ENCODE results near the gene CCL8.

The CCL8 gene

DNA sequence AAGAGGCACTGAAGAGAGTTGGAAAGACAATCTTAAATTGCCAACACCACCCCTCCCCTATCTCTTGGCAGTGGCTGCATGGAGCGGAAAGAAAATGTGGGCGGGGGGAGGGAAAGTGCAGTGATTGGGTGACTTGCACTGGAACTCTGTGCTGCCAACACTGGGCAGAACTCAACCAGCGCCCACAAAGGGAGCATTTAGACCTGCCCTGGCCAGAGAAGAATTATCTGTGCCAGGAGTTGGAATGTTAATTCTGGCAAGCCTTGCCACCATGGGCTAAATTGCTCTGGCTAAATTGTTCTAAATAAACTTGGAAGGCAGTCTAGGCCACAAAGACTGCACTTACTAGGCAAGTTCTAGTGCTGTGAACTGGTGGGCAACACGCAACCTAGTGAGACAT is 30.5 kb downstream of the CCL8 start:
- H3K9me3 ChIP-seq (ENCODE audit: control insufficient read depth in 1 of 2, low read length in 2 of 2) = no peaks in the 10 kb centered on the region
- no peaks in the 10 kb centered on the region for H3K4me1 ChIP-seq (ENCODE audit: control insufficient read depth in 1 of 2, insufficient read depth in 2 of 2, low read length in 2 of 2)
- H3K27ac ChIP-seq (ENCODE audit: low read depth, low read length) = no peak overlapping the region
- H3K36me3 ChIP-seq (ENCODE audit: control insufficient read depth in 1 of 2, insufficient read depth in 2 of 2, low read length in 2 of 2) = no peaks in the 10 kb centered on the region
- no peaks in the 10 kb centered on the region for H3K27me3 ChIP-seq (ENCODE audit: control insufficient read depth in 1 of 2, insufficient read depth in 2 of 2, low read length in 2 of 2)
- no peak overlapping the region for H3K4me3 ChIP-seq (ENCODE audit: low read depth in 1 of 2, low read length in 2 of 2)
- H3K9ac ChIP-seq (ENCODE audit: low read depth in 1 of 2, low read length in 2 of 2) = no peak overlapping the region

DNA sequence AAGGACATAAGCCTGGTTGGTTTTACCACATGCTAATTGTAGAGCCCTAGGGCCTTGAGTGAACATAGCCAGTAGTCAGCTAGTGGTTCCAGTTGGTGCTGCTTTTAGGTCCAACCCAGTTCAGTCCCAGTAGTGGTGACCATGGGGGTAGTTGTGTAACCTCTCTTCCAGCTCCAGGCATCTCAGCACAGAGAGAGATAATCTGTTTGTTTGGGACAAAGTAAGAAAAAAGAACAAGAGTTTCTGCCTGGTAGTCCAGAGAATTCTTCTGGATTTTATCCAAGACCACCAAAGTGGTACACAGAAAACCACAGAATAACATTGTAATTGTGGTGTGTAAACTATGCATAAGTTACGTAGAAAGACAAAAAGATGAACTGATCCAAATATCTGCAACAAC is 31.9 kb downstream of the CCL8 start:
- no peaks in the 10 kb centered on the region for H3K36me3 ChIP-seq (ENCODE audit: control insufficient read depth in 1 of 2, insufficient read depth in 2 of 2, low read length in 2 of 2)
- no peak overlapping the region for H3K4me3 ChIP-seq (ENCODE audit: low read depth in 1 of 2, low read length in 2 of 2)
- H3K27ac ChIP-seq (ENCODE audit: low read depth, low read length) = no peak overlapping the region
- H3K4me1 ChIP-seq (ENCODE audit: control insufficient read depth in 1 of 2, insufficient read depth in 2 of 2, low read length in 2 of 2) = no peaks in the 10 kb centered on the region
- H3K27me3 ChIP-seq (ENCODE audit: control insufficient read depth in 1 of 2, insufficient read depth in 2 of 2, low read length in 2 of 2) = no peaks in the 10 kb centered on the region
- no peak overlapping the region for H3K9ac ChIP-seq (ENCODE audit: low read depth in 1 of 2, low read length in 2 of 2)
- no peaks in the 10 kb centered on the region for H3K9me3 ChIP-seq (ENCODE audit: control insufficient read depth in 1 of 2, low read length in 2 of 2)

GRCh38 chr17:34352191-34352590 is 33.0 kb downstream of the CCL8 start:
- Histone ChIP-seq H3K4me1 (ENCODE audit: control insufficient read depth in 1 of 2, insufficient read depth in 2 of 2, low read length in 2 of 2) (no peaks in the 10 kb centered on the region), H3K9me3 (ENCODE audit: control insufficient read depth in 1 of 2, low read length in 2 of 2) (no peaks in the 10 kb centered on the region)

DNA sequence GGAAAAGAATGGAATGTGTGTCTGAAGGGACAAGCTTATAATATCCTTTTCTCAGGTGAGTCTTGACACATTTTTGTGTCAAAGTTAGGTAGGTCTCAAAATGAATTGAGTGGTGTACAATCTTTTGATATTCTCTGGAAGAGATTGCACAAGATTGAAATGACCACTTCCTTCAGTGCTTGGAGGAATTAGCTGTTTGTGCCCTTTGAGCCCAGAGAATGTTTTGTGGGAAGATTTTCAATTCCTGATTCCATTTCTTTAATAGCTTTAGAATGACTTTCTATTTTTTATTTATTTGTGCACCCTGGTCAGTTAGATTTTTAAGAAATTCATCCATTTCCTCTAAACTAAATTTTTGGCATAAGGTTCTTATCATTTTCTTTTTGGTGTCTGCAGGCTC is 35.4 kb downstream of the CCL8 start:
- H3K27me3 ChIP-seq (ENCODE audit: control insufficient read depth in 1 of 2, insufficient read depth in 2 of 2, low read length in 2 of 2) = no peaks in the 10 kb centered on the region

More at GRCh38 chr17:34352191-34352590, 33.0 kb downstream of the CCL8 start:
- no peak overlapping the region for H3K4me3 ChIP-seq (ENCODE audit: low read depth in 1 of 2, low read length in 2 of 2)
- H3K27ac ChIP-seq (ENCODE audit: low read depth, low read length) = no peak overlapping the region
- no peaks in the 10 kb centered on the region for H3K36me3 ChIP-seq (ENCODE audit: control insufficient read depth in 1 of 2, insufficient read depth in 2 of 2, low read length in 2 of 2)
- H3K9ac ChIP-seq (ENCODE audit: low read depth in 1 of 2, low read length in 2 of 2) = no peak overlapping the region
- H3K27me3 ChIP-seq (ENCODE audit: control insufficient read depth in 1 of 2, insufficient read depth in 2 of 2, low read length in 2 of 2) = no peaks in the 10 kb centered on the region

DNA sequence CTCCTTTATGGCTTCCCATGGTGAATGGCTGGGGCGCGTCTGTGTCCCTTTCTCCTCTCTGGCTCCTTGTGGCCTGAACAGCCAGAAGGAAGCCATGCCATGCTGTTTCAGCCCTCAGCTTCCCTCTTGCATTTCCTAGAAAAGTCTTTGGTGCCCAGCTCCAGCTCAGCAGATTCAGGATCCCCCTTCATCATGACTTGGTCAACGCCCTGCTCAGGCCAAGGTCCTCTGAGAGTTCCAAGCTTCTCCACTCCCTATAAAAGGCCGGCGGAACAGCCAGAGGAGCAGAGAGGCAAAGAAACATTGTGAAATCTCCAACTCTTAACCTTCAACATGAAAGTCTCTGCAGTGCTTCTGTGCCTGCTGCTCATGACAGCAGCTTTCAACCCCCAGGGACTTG is 37.0 kb downstream of the CCL8 start, which contains the start of gene CCL13:
Gene CCL13 (plus strand): TSS at position 287 of the 400 bp plus-strand sequence. CDS start 47 bp downstream, at position 334.
- H3K4me3 ChIP-seq (ENCODE audit: low read depth in 1 of 2, low read length in 2 of 2) = no peak within 1 kb of the TSS
- no peak within 1 kb of the TSS for H3K27ac ChIP-seq (ENCODE audit: low read depth, low read length)
- H3K9ac ChIP-seq (ENCODE audit: low read depth in 1 of 2, low read length in 2 of 2) = no peak within 1 kb of the TSS
- no peaks in the 10 kb centered on the region for H3K4me1 ChIP-seq (ENCODE audit: control insufficient read depth in 1 of 2, insufficient read depth in 2 of 2, low read length in 2 of 2)
- H3K9me3 ChIP-seq (ENCODE audit: control insufficient read depth in 1 of 2, low read length in 2 of 2) = no peaks in the 10 kb centered on the region
- H3K27me3 ChIP-seq (ENCODE audit: control insufficient read depth in 1 of 2, insufficient read depth in 2 of 2, low read length in 2 of 2) = no peaks in the 10 kb centered on the region
- H3K36me3 ChIP-seq (ENCODE audit: control insufficient read depth in 1 of 2, insufficient read depth in 2 of 2, low read length in 2 of 2) = no peaks in the 10 kb centered on the region

More for the DNA sequence above, 35.4 kb downstream of the CCL8 start:
- Histone ChIP-seq H3K4me3 (ENCODE audit: low read depth in 1 of 2, low read length in 2 of 2) (no peak overlapping the region), H3K9me3 (ENCODE audit: control insufficient read depth in 1 of 2, low read length in 2 of 2) (no peaks in the 10 kb centered on the region), H3K4me1 (ENCODE audit: control insufficient read depth in 1 of 2, insufficient read depth in 2 of 2, low read length in 2 of 2) (no peaks in the 10 kb centered on the region), H3K9ac (ENCODE audit: low read depth in 1 of 2, low read length in 2 of 2) (no peak overlapping the region), H3K27ac (ENCODE audit: low read depth, low read length) (no peak overlapping the region), H3K36me3 (ENCODE audit: control insufficient read depth in 1 of 2, insufficient read depth in 2 of 2, low read length in 2 of 2) (no peaks in the 10 kb centered on the region)

DNA sequence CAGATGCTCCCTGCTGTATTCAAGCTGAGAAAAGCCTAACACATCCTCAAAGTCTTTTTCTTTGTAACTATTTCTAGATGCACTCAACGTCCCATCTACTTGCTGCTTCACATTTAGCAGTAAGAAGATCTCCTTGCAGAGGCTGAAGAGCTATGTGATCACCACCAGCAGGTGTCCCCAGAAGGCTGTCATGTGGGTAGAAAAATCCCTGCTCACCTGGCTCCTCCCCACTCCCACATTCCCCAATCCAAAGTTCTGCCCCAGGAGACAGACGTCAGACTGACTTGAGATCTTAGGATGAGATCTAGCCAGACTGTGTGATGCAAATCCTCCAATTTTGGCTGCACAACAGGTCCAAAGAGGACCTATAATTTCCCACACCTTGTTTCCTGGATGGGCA is 38.2 kb downstream of the CCL8 start:
- H3K36me3 ChIP-seq (ENCODE audit: control insufficient read depth in 1 of 2, insufficient read depth in 2 of 2, low read length in 2 of 2) = no peaks in the 10 kb centered on the region
- H3K4me1 ChIP-seq (ENCODE audit: control insufficient read depth in 1 of 2, insufficient read depth in 2 of 2, low read length in 2 of 2) = no peaks in the 10 kb centered on the region
- H3K9me3 ChIP-seq (ENCODE audit: control insufficient read depth in 1 of 2, low read length in 2 of 2) = no peaks in the 10 kb centered on the region
- H3K4me3 ChIP-seq (ENCODE audit: low read depth in 1 of 2, low read length in 2 of 2) = no peak overlapping the region
- no peak overlapping the region for H3K27ac ChIP-seq (ENCODE audit: low read depth, low read length)
- H3K9ac ChIP-seq (ENCODE audit: low read depth in 1 of 2, low read length in 2 of 2) = no peak overlapping the region
- H3K27me3 ChIP-seq (ENCODE audit: control insufficient read depth in 1 of 2, insufficient read depth in 2 of 2, low read length in 2 of 2) = no peaks in the 10 kb centered on the region

DNA sequence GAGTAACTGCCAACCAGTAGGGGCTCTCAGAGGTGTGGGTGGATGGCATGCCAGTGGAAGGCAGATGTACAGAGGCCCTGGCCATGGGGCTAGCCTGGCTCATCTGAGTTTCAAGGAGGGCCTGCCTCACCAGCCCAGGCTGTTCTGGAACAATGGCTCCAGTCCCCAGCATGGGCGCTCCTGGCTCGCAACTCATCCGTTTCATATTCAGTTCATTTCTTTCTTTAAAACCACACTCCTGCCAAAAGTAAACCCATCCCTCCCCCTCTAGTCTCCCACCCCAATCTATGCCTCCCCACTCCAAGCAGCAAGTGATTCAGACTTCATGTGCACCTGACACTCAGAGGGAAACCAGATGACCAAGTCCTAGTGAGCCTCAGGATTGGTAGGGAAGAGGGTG is 39.4 kb downstream of the CCL8 start:
- no peak overlapping the region for H3K27ac ChIP-seq (ENCODE audit: low read depth, low read length)
- no peaks in the 10 kb centered on the region for H3K4me1 ChIP-seq (ENCODE audit: control insufficient read depth in 1 of 2, insufficient read depth in 2 of 2, low read length in 2 of 2)
- no peaks in the 10 kb centered on the region for H3K9me3 ChIP-seq (ENCODE audit: control insufficient read depth in 1 of 2, low read length in 2 of 2)
- H3K27me3 ChIP-seq (ENCODE audit: control insufficient read depth in 1 of 2, insufficient read depth in 2 of 2, low read length in 2 of 2) = no peaks in the 10 kb centered on the region
- no peak overlapping the region for H3K4me3 ChIP-seq (ENCODE audit: low read depth in 1 of 2, low read length in 2 of 2)
- no peaks in the 10 kb centered on the region for H3K36me3 ChIP-seq (ENCODE audit: control insufficient read depth in 1 of 2, insufficient read depth in 2 of 2, low read length in 2 of 2)
- no peak overlapping the region for H3K9ac ChIP-seq (ENCODE audit: low read depth in 1 of 2, low read length in 2 of 2)

- no peak overlapping the region for H3K4me3 ChIP-seq (ENCODE audit: low read depth in 1 of 2, low read length in 2 of 2)
- H3K27me3 ChIP-seq (ENCODE audit: control insufficient read depth in 1 of 2, insufficient read depth in 2 of 2, low read length in 2 of 2) = no peaks in the 10 kb centered on the region
- H3K36me3 ChIP-seq (ENCODE audit: control insufficient read depth in 1 of 2, insufficient read depth in 2 of 2, low read length in 2 of 2) = no peaks in the 10 kb centered on the region
- no peaks in the 10 kb centered on the region for H3K9me3 ChIP-seq (ENCODE audit: control insufficient read depth in 1 of 2, low read length in 2 of 2)
- no peak overlapping the region for H3K9ac ChIP-seq (ENCODE audit: low read depth in 1 of 2, low read length in 2 of 2)
- no peaks in the 10 kb centered on the region for H3K4me1 ChIP-seq (ENCODE audit: control insufficient read depth in 1 of 2, insufficient read depth in 2 of 2, low read length in 2 of 2)
- no peak overlapping the region for H3K27ac ChIP-seq (ENCODE audit: low read depth, low read length)
Measured at GRCh38 chr17:34360601-34361270, 41.5 kb downstream of the CCL8 start.

DNA sequence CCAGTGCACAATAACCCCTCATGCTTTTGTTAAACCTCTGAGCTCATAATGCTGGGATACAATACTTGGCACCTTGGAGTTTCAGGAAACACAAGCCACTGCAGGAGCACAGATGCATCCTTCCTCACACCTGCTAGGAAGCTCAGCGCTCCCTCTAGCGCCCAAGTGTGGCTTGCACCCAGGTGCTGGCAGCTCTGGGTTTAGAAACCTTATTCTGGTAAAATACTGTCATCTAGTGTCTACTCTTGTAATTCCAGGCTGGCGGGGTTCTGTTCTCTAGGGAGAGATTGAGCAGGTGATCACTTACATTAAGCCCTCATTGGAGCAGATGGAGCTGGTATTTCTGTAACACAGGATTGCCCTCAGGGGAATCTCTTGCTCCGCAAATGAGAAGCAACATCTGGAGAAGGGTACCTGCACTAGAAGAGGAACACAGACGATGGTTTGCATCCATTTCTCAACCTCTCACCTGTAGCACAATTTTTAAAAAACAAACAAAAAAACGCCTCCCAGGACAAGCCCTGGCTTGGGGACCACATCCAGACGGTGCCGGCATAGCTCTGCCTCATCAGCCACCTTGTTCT is 42.3 kb downstream of the CCL8 start:
- Histone ChIP-seq H3K27ac (ENCODE audit: low read depth, low read length) (no peak overlapping the region), H3K27me3 (ENCODE audit: control insufficient read depth in 1 of 2, insufficient read depth in 2 of 2, low read length in 2 of 2) (no peaks in the 10 kb centered on the region), H3K9ac (ENCODE audit: low read depth in 1 of 2, low read length in 2 of 2) (no peak overlapping the region), H3K36me3 (ENCODE audit: control insufficient read depth in 1 of 2, insufficient read depth in 2 of 2, low read length in 2 of 2) (no peaks in the 10 kb centered on the region), H3K4me1 (ENCODE audit: control insufficient read depth in 1 of 2, insufficient read depth in 2 of 2, low read length in 2 of 2) (peaks cover 0 to 2% of the 10 kb centered on the region in 2 donors), H3K4me3 (ENCODE audit: low read depth in 1 of 2, low read length in 2 of 2) (no peak overlapping the region), H3K9me3 (ENCODE audit: control insufficient read depth in 1 of 2, low read length in 2 of 2) (no peaks in the 10 kb centered on the region)

DNA sequence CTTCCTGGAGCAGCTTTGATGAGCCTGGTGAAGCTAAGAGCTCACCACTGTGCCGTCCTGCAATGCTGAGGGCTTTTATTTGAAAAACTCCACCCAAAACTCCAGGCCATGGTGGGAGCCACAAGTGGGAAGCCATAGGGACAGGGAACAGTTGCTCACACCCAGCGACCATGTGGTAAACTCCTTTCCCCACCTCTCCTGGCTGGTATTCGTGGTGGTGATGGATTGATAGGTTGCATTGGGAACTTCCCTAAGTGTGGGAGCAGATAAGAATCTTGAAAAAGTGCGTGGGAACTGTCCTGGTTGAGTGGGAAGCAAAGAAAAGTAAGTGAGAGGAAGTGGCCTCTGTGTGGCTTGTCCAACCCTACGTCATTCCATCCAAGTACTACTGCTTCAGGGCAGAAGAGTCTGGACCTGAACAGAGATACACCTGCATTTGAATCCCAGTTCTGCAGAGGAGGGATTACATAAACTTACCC is 44.0 kb downstream of the CCL8 start, which contains the start of gene CCL1:
Gene CCL1 (minus strand): TSS at position 51 of the 479 bp plus-strand sequence. CDS start 72 bp downstream, outside the sequence.
- H3K9me3 ChIP-seq (ENCODE audit: control insufficient read depth in 1 of 2, low read length in 2 of 2) = no peaks in the 10 kb centered on the region
- peaks cover 3 to 4% of the 10 kb centered on the region in 2 donors for H3K4me1 ChIP-seq (ENCODE audit: control insufficient read depth in 1 of 2, insufficient read depth in 2 of 2, low read length in 2 of 2)
- H3K4me3 ChIP-seq (ENCODE audit: low read depth in 1 of 2, low read length in 2 of 2) = no peak within 1 kb of the TSS
- H3K27me3 ChIP-seq (ENCODE audit: control insufficient read depth in 1 of 2, insufficient read depth in 2 of 2, low read length in 2 of 2) = peaks cover 0 to 3% of the 10 kb centered on the region in 2 donors
- no peak within 1 kb of the TSS for H3K27ac ChIP-seq (ENCODE audit: low read depth, low read length)
- no peaks in the 10 kb centered on the region for H3K36me3 ChIP-seq (ENCODE audit: control insufficient read depth in 1 of 2, insufficient read depth in 2 of 2, low read length in 2 of 2)
- no peak within 1 kb of the TSS for H3K9ac ChIP-seq (ENCODE audit: low read depth in 1 of 2, low read length in 2 of 2)

Data from duodenal mucosa (tissue), 2 donors.